Ectodermal cell (in vitro differentiated cells): ENCODE data around the gene ADAMTS14.

Source experiments
- H3K27ac ChIP-seq: 2 replicates; pipeline ENCODE4 v1.7.0; 2013; ENCODE audit warnings: mild to moderate bottlenecking, low read depth, low read length; ENCODE audit not compliant: insufficient read depth, poor library complexity, severe bottlenecking
- H3K27me3 ChIP-seq: 2 replicates; pipeline ENCODE4 v1.7.0; 2013; ENCODE audit warnings: mild to moderate bottlenecking, low read length; ENCODE audit not compliant: insufficient read depth, control insufficient read depth, poor library complexity, severe bottlenecking
- H3K36me3 ChIP-seq: one replicate; pipeline ENCODE4 v1.7.0; 2013; ENCODE audit warnings: low read length; ENCODE audit not compliant: control insufficient read depth, insufficient read depth
- H3K4me1 ChIP-seq: one replicate; pipeline ENCODE4 v1.7.0; 2013; ENCODE audit warnings: low read length; ENCODE audit not compliant: control insufficient read depth, insufficient read depth
- H3K4me3 ChIP-seq: 2 replicates; pipeline ENCODE4 v1.7.0; 2013; ENCODE audit warnings: low read depth, low read length, control low read depth; ENCODE audit not compliant: insufficient read depth
- H3K9me3 ChIP-seq: 2 replicates; pipeline ENCODE4 v1.7.0; 2013; ENCODE audit warnings: mild to moderate bottlenecking, low read length, moderate library complexity; ENCODE audit not compliant: control insufficient read depth
- WGBS, 2 experiments: methylation state at CpG; one replicate each; pipeline ENCODE4 v1.1.7; 2013; ENCODE audit warnings: missing lambda C conversion rate in 2 of 2; 5-methylcytosine and 5-hydroxymethylcytosine counted together

ADAMTS14 gene

GRCh38 chr10:70682920-70683600, 10.8 kb downstream of the ADAMTS14 start:
- Histone ChIP-seq H3K4me1 (peaks cover 8% of the 10 kb centered on the region), H3K27ac (no peak overlapping the region), H3K4me3 (no peak overlapping the region), H3K27me3 (no peaks in the 10 kb centered on the region), H3K36me3 (no peaks in the 10 kb centered on the region), H3K9me3 (no peaks in the 10 kb centered on the region)
- WGBS, 2 experiments: 91 to 93% methylated on average over 20 of the region's 20 CpGs

- Histone ChIP-seq H3K36me3 (no peaks in the 10 kb centered on the region), H3K27ac (no peak overlapping the region), H3K9me3 (no peaks in the 10 kb centered on the region), H3K4me3 (no peak overlapping the region), H3K27me3 (no peaks in the 10 kb centered on the region), H3K4me1 (peaks cover 8% of the 10 kb centered on the region)
- WGBS, 2 experiments: 56 to 59% methylated on average over 6 of the region's 6 CpGs
These were observed 11.3 kb downstream of the ADAMTS14 start for GRCh38 chr10:70683601-70683934.

- H3K4me3 ChIP-seq: no peak overlapping the region
- H3K4me1 ChIP-seq: peaks cover 8% of the 10 kb centered on the region
- no peaks in the 10 kb centered on the region for H3K36me3 ChIP-seq
- H3K27ac ChIP-seq: no peak overlapping the region
- no peaks in the 10 kb centered on the region for H3K27me3 ChIP-seq
- H3K9me3 ChIP-seq: no peaks in the 10 kb centered on the region
- 89 to 95% methylated on average over 3 to 5 of the region's 5 CpGs for WGBS, 2 experiments
These were observed 11.6 kb downstream of the ADAMTS14 start for GRCh38 chr10:70683940-70684339.

- WGBS, 2 experiments: 91 to 94% methylated on average over 3 of the region's 3 CpGs
- H3K4me3 ChIP-seq: no peak overlapping the region
These were observed 12.1 kb downstream of the ADAMTS14 start for GRCh38 chr10:70684374-70684773.

GRCh38 chr10:70684839-70685454, 12.6 kb downstream of the ADAMTS14 start:
- H3K36me3 ChIP-seq: no peaks in the 10 kb centered on the region
- WGBS, 2 experiments: 92 to 100% methylated on average over 4 of the region's 4 CpGs
- H3K4me1 ChIP-seq: peaks cover 8% of the 10 kb centered on the region
- no peak overlapping the region for H3K4me3 ChIP-seq
- no peaks in the 10 kb centered on the region for H3K27me3 ChIP-seq
- H3K9me3 ChIP-seq: no peaks in the 10 kb centered on the region
- no peak overlapping the region for H3K27ac ChIP-seq

More at GRCh38 chr10:70684374-70684773, 12.1 kb downstream of the ADAMTS14 start:
- Histone ChIP-seq H3K4me1 (peaks cover 8% of the 10 kb centered on the region), H3K36me3 (no peaks in the 10 kb centered on the region), H3K9me3 (no peaks in the 10 kb centered on the region), H3K27ac (no peak overlapping the region), H3K27me3 (no peaks in the 10 kb centered on the region)

- H3K4me3 ChIP-seq: no peak overlapping the region
- H3K9me3 ChIP-seq: no peaks in the 10 kb centered on the region
- no peaks in the 10 kb centered on the region for H3K36me3 ChIP-seq
- H3K27me3 ChIP-seq: no peaks in the 10 kb centered on the region
- H3K4me1 ChIP-seq: peaks cover 8% of the 10 kb centered on the region
- H3K27ac ChIP-seq: no peak overlapping the region
- 91% methylated on average over 8 of the region's 8 CpGs for WGBS, 2 experiments
These were observed 13.2 kb downstream of the ADAMTS14 start for GRCh38 chr10:70685455-70685911.

GRCh38 chr10:70688828-70689227, 16.5 kb downstream of the ADAMTS14 start:
- H3K4me3 ChIP-seq: no peak overlapping the region
- H3K4me1 ChIP-seq: peaks cover 21% of the 10 kb centered on the region
- WGBS, 2 experiments: 94 to 95% methylated on average over 8 of the region's 9 CpGs

GRCh38 chr10:70689661-70690060, 17.4 kb downstream of the ADAMTS14 start:
- WGBS, 2 experiments: 95% methylated on average over 12 of the region's 12 CpGs
- no peaks in the 10 kb centered on the region for H3K36me3 ChIP-seq
- no peaks in the 10 kb centered on the region for H3K9me3 ChIP-seq
- no peaks in the 10 kb centered on the region for H3K27me3 ChIP-seq
- no peak overlapping the region for H3K4me3 ChIP-seq
- H3K4me1 ChIP-seq: peaks cover 19% of the 10 kb centered on the region
- H3K27ac ChIP-seq: no peak overlapping the region

More at GRCh38 chr10:70688828-70689227, 16.5 kb downstream of the ADAMTS14 start:
- Histone ChIP-seq H3K36me3 (no peaks in the 10 kb centered on the region), H3K27ac (no peak overlapping the region), H3K27me3 (no peaks in the 10 kb centered on the region), H3K9me3 (no peaks in the 10 kb centered on the region)

GRCh38 chr10:70690589-70690988, 18.3 kb downstream of the ADAMTS14 start:
- no peaks in the 10 kb centered on the region for H3K36me3 ChIP-seq
- H3K4me1 ChIP-seq: peaks cover 19% of the 10 kb centered on the region
- no peaks in the 10 kb centered on the region for H3K27me3 ChIP-seq
- H3K4me3 ChIP-seq: no peak overlapping the region
- 92 to 95% methylated on average over 11 of the region's 11 CpGs for WGBS, 2 experiments
- H3K9me3 ChIP-seq: no peaks in the 10 kb centered on the region
- no peak overlapping the region for H3K27ac ChIP-seq

GRCh38 chr10:70691611-70692010, 19.3 kb downstream of the ADAMTS14 start:
- 95 to 96% methylated on average over 6 of the region's 6 CpGs for WGBS, 2 experiments
- Histone ChIP-seq H3K27ac (no peak overlapping the region), H3K27me3 (no peaks in the 10 kb centered on the region), H3K9me3 (no peaks in the 10 kb centered on the region), H3K36me3 (no peaks in the 10 kb centered on the region), H3K4me3 (no peak overlapping the region), H3K4me1 (peaks cover 19% of the 10 kb centered on the region)
